HL-60 (cell line): ENCODE results near the gene NBL1.

ENCODE experiments used
- POLR2AphosphoS5 ChIP-seq: IDR thresholded peaks from 2 replicates; pipeline ENCODE4 v1.6.1; 2012; ENCODE audit warnings: low read depth
- TF ChIP-seq, protein P1 (sequence below): IDR thresholded peaks from one replicate; pipeline ENCODE4 v1.5.1; 2011; ENCODE audit warnings: low read length, control low read depth, inconsistent platforms; ENCODE audit not compliant: insufficient read depth
- TF ChIP-seq, protein P2 (sequence below): IDR thresholded peaks from 2 replicates; pipeline ENCODE4 v1.6.1; 2012; ENCODE audit warnings: low read depth; ENCODE audit not compliant: insufficient replicate concordance

DNA sequence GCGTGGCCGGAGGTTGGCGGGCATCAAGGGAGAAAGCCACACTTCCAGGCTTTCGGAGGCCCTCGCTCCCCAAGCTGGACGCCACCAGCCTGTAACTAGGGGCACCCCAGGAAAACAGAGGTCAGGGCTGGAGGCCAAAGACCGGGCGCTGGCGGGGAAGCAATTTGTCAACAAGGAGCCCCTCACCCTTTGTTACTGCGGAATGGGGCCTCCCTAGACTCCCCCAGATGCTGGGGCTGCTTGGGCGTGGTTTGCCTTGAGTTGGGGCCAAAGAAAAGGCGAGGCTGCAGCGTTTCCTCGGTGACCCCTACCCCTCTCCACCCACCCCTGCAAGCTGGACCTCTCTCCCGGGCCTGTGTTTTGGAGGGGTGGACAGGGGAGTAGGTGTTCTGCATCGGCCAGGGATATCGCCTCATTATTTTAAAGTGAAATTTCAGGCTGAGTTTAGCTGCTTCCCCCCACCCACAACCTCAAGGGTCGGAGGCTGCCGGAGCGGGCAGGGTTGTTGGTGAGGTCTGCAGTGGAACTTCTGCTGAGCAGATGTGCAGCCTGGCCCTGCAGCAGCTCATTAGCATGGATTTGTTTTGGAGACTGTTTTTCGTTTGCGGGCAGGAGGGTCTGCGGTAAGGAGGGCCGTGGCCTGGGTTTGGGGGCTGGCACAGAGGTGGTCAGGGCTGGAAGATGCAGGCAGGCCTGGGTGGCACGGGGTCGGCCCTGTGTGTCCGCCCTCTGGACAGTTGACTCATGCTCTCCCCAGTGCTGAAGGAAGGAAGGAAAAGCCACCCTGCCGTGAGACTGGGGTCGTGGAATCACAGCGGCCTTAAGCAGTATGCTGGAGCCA lies 1.5 kb downstream of the NBL1 start:
- TF ChIP-seq, protein P1, sequence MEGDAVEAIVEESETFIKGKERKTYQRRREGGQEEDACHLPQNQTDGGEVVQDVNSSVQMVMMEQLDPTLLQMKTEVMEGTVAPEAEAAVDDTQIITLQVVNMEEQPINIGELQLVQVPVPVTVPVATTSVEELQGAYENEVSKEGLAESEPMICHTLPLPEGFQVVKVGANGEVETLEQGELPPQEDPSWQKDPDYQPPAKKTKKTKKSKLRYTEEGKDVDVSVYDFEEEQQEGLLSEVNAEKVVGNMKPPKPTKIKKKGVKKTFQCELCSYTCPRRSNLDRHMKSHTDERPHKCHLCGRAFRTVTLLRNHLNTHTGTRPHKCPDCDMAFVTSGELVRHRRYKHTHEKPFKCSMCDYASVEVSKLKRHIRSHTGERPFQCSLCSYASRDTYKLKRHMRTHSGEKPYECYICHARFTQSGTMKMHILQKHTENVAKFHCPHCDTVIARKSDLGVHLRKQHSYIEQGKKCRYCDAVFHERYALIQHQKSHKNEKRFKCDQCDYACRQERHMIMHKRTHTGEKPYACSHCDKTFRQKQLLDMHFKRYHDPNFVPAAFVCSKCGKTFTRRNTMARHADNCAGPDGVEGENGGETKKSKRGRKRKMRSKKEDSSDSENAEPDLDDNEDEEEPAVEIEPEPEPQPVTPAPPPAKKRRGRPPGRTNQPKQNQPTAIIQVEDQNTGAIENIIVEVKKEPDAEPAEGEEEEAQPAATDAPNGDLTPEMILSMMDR = no peak
- TF ChIP-seq POLR2AphosphoS5 = no peak
- TF ChIP-seq, protein P2, sequence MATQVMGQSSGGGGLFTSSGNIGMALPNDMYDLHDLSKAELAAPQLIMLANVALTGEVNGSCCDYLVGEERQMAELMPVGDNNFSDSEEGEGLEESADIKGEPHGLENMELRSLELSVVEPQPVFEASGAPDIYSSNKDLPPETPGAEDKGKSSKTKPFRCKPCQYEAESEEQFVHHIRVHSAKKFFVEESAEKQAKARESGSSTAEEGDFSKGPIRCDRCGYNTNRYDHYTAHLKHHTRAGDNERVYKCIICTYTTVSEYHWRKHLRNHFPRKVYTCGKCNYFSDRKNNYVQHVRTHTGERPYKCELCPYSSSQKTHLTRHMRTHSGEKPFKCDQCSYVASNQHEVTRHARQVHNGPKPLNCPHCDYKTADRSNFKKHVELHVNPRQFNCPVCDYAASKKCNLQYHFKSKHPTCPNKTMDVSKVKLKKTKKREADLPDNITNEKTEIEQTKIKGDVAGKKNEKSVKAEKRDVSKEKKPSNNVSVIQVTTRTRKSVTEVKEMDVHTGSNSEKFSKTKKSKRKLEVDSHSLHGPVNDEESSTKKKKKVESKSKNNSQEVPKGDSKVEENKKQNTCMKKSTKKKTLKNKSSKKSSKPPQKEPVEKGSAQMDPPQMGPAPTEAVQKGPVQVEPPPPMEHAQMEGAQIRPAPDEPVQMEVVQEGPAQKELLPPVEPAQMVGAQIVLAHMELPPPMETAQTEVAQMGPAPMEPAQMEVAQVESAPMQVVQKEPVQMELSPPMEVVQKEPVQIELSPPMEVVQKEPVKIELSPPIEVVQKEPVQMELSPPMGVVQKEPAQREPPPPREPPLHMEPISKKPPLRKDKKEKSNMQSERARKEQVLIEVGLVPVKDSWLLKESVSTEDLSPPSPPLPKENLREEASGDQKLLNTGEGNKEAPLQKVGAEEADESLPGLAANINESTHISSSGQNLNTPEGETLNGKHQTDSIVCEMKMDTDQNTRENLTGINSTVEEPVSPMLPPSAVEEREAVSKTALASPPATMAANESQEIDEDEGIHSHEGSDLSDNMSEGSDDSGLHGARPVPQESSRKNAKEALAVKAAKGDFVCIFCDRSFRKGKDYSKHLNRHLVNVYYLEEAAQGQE = no peak
